ENCODE measurements around the gene GPX2. TPM values are rescaled to one million over a fixed set of nuclear protein-coding genes. Genes with fewer than 3 reads are reported as not detected.

Gene GPX2
- total RNA-seq, 1 experiment from 2014 or later, result not detected

DNA sequence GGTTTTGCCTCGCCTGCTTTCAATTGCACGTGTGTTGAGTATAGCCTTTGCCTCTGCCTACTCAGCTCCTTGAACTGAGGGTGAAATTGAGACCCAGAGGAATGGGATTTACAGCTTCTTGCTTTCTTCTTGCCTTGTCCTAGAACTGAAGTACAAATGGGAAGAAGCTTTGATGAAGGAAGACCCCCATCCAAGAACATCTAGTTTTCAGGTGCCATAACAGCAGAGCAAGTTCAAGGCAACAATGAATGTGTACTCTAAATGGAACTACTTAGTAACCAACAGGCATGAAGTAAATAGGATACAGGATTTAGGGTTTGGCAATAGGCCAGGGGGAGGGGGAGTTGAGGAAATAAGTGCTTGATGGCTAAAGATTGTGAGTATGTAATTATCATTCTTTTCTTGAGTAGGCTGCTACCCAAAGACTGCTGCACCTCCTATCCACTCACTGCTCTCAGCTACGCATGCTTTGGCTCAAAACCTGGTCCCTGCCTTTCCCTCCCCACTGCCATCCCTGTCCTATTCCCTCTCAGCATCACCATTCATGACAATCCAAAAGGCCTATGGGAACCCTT lies 2.1 kb downstream of the GPX2 start:
- no peak for DNase-seq (ENCODE audit: low read depth)

GRCh38 chr14:64939817-64940190 lies 2.7 kb downstream of the GPX2 start:
- no peak for DNase-seq (ENCODE audit: low read depth)

- DNase-seq (ENCODE audit: low read depth), result no peak
Observed at GRCh38 chr14:64938972-64939816, 3.4 kb downstream of the GPX2 start.

GRCh38 chr14:64937821-64938193 lies 4.7 kb downstream of the GPX2 start:
- peak; percentile 10 for DNase-seq (ENCODE audit: low read depth)

- DNase-seq (ENCODE audit: low read depth), result no peak
Observed at GRCh38 chr14:64937171-64937820, 5.2 kb downstream of the GPX2 start.

- DNase-seq (ENCODE audit: low read depth), result no peak
Observed at GRCh38 chr14:64935508-64935907, 7.0 kb downstream of the GPX2 start.

DNA sequence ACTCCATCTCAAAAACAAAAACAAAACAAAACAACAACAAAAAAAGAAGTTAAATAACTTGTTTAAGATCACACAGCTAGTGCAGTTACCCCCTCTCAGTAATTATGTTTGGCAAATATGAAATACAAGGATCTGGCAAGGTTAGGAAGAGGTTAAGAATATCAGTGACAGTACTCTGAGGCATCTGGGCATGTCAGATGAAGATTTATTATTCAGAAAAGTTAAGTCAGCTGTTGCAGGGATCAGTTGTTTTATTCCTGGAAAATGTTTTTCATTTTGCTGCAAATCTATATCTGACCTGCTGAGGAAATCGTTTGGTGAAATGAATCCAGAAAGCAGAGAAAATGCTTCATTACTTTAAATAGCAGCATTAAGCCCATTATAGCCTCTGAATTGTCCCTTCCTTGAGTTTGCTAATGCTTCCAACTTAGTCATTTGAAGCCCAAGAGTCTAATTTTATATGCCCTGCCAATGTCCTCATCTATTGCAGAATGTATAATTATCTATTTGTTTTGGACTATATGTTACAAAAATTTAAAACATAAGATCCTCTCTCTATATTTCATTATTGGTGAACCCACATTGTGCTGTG lies 8.1 kb downstream of the GPX2 start:
- DNase-seq (ENCODE audit: low read depth), result no peak

GRCh38 chr14:64932231-64932630 lies 10.3 kb downstream of the GPX2 start:
- DNase-seq (ENCODE audit: low read depth), result no peak

- DNase-seq (ENCODE audit: low read depth), result no peak
Observed at GRCh38 chr14:64931123-64931522, 11.4 kb downstream of the GPX2 start.

DNA sequence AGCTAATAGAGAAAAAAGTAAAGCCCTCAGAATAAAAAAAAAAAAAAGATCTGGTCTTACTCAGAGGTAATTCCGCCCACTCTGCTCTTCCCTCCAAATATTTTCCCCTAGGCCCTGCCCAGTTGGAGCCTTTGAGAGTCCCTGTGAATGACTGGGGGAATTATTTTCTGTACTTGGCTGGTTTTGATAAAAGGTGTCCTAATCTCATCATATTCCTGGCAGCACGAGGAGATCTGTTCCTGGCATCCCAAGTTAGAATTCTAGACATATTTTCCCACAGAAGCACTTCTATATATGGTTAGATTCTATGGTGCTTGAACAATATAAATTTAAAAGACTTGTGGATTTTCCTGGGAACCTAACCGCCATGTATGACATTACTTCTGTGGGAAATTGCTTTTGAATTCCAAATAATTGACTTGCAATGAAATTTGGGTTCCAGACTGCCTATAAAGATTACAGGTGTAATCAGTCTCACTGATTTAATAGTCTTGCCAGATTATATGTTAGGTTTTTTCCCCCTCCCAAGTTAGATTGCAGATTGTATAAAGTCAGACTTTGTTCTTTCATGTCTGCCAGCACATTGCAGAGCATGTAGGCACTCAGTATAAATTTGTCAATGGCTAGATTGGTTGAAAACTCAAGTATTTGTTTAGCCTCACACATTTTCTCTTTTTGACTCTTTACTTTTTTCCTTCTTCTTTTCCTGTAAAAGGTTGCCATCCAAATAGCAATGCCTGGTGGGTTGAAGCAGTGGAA lies 12.3 kb downstream of the GPX2 start:
- DNase-seq (ENCODE audit: low read depth), result no peak

GRCh38 chr14:64929014-64929359 lies 13.6 kb downstream of the GPX2 start:
- DNase-seq (ENCODE audit: low read depth), result no peak

DNA sequence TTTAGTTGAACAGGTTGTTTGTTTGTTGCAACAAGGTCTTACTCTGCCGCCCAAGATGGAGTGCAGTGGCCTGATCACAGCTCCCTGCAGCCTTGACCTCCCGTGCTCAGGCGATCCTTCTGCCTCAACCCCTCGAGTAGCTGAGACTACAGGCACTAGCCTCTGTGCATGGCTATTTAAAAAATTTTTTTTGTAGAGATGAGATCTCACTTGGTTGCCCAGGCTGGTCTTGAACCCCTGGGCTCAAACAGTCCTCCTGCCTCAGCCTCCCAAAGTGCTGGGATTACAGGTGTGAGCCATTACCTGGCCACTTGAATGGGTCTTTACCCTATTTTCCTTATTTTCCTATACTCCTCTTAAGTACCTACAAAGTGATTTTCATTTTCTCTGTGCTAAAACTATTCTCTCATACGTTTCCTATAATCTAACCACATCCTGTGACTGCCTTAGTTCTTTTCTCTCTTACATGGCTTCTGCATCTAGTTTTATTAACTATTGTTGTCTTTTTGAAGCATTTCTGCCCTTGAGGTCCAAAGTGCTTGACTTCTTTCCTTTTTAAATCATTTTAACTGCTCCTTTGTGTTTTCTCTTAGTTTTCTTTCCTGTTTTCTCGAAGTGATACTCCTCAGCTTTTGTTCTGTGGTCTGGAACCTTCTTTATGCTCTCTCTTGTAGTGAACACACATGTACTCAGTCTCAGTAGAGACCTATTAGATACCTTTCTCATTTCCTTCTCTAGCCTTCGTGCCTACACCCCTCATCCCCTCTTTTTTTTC lies 14.1 kb downstream of the GPX2 start:
- no peak for DNase-seq (ENCODE audit: low read depth)

- no peak for DNase-seq (ENCODE audit: low read depth)
Observed at GRCh38 chr14:64927031-64927430, 15.5 kb downstream of the GPX2 start.

- no peak for DNase-seq (ENCODE audit: low read depth)
Observed at GRCh38 chr14:64926398-64926995, 16.0 kb downstream of the GPX2 start.

DNA sequence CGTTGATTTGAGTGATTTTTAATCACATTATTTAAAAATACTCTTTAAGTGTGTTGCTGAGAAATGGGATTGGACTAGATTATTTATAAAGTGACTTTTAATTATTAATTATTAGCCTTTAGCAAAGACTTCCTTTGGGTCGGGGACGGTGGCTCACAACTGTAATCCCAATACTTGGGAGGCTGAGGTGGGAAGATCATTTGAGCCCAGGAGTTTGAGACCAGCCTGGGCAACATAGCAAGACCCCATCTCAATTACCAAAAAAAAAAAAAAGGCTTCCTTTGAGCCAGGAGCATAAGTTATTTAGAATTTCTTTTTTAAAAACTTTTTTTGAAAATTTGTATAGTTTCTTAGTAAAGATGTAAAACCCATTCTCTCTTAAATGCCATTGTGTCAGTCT lies 19.5 kb downstream of the GPX2 start:
- DNase-seq (ENCODE audit: low read depth), result no peak

DNA sequence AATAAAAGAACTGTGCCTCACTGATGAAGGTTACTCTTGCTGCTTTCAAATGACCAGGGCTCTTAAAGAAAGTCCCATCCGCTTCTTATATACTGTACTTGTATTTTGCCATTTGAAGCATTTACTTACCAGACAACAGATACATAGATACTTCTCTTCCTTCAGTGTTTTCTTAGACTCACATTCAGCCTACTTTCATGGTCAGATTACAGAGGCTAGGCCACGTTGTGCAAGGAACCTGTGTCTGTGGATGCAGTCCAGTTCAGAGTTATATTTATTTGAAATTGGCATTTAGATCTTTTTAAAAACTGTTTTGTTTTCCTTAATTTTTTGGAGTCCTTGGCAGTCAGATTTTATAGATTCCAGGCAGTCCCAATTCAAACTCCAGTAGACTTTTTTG lies 22.1 kb downstream of the GPX2 start:
- DNase-seq (ENCODE audit: low read depth), result no peak

- DNase-seq (ENCODE audit: low read depth), result no peak
Observed at GRCh38 chr14:64919618-64920017, 22.9 kb downstream of the GPX2 start.

DNA sequence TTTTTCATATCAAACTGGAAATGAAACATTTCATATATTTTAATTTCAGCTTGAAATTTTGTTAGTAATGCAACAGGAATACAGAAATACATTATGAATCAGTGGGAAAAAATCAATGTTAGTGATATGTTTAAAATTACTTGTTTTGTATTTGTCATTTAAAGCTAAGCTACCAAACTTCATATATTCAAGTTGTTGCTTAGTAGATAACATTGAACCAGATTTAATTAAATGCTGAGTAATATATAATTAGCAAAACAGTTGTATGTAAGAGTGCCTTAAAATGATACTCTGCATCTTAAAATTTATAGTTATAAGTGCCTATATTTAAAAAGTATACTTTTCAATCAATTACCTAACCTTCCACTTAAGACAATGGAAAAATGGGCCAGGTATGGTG lies 23.3 kb downstream of the GPX2 start:
- no peak for DNase-seq (ENCODE audit: low read depth)

DNA sequence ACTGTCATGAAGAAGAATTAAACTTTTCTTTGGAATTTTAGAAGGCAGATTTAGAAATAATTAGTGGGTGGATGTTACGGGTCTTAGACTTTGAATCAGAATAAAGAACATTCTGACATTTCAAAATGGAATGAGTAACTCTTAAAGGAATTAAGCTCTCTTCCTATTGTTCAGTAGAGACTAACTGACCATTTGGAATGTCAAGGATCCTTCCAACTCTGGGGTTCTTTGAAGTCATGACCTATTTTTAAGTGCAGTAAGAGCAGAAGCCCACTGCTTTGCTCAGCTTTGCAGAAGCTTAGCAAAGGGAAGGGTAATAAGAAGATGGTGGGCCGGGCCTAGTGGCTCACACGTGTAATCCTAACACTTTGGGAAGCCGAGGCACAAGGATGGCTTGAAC lies 24.3 kb downstream of the GPX2 start:
- DNase-seq (ENCODE audit: low read depth), result no peak

DNA sequence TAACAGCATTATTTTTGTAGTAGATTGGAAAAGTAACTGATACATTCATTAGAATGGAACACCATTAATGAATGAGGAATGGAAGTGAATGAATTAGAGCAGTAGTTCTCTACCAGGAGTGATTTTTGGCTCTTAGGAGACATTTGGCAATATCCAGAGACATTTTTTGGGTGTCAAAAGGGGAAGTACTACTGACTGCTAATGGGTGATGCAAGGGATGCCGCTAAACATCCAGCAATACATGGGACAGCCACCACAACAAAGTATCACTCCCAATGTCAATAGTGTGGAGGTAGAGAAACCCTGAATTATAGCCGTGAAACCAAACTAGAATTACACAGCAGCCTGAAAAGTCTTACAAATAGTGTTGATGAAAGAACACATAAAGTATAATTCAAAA lies 26.7 kb downstream of the GPX2 start:
- no peak for DNase-seq (ENCODE audit: low read depth)

DNA sequence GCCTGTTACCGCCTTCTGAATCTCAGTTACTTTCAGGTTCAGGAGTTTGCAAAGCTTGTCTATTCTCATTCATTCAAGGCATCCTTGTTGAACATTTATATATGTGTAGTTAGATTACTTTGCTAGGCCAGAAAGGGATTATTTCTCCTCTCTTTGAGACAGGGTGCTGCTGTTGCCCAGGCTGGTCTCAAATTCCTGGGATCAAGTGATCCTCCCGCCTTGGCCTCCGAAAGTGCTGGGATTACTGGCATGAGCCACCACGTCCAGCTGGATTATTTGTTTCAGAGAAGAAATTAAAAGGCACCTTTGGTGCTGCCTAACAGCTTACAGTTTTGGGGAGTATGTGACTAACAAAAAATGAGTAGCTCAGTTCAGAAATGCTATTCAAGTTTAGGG lies 27.5 kb downstream of the GPX2 start:
- DNase-seq (ENCODE audit: low read depth), result no peak
